K562 (cell line): Measurements from ENCODE around the gene DLAT. TPM values are rescaled to one million over a fixed set of nuclear protein-coding genes. Genes with fewer than 3 reads are reported as not detected.

Experiments used
- CEBPZ ChIP-seq: fragments of 150-350 bp; IDR thresholded peaks from 2 replicates; pipeline ENCODE4 v1.6.1; 2014; ENCODE audit warnings: low read depth, mild to moderate bottlenecking, low read length, borderline replicate concordance
- HMBOX1 ChIP-seq: sonication (generic); IDR thresholded peaks from 2 replicates; pipeline ENCODE4 v1.6.1; 2016
- KAT8 ChIP-seq: fragments of 450-650 bp; IDR thresholded peaks from 2 replicates; pipeline ENCODE4 v1.6.1; 2016; ENCODE audit warnings: low read depth, mild to moderate bottlenecking
- MCM7 ChIP-seq, 2 experiments: fragments of 450-650 bp; IDR thresholded peaks; 2 replicates each; pipeline ENCODE4 v1.6.1; 2016 to 2018
- MYC ChIP-seq, 2 experiments: fragments of 250-450 bp in 1 of 2; sonication (Bioruptor Pico) in 1 of 2; IDR thresholded peaks; 2 replicates each; pipeline versions ENCODE4 v1.5.1 to v1.6.1; 2012 to 2021; ENCODE audit warnings: low read depth in 2 of 2, borderline replicate concordance in 1 of 2, improper control_type of control experiment in 1 of 2, low read length in 1 of 2, mild to moderate bottlenecking in 1 of 2, moderate library complexity in 1 of 2
- NFE2L1 ChIP-seq: fragments of 450-650 bp; IDR thresholded peaks from 2 replicates; pipeline ENCODE4 v1.6.1; 2016; ENCODE audit warnings: missing genetic modification characterization, low read depth, mild to moderate bottlenecking, missing compliant biosample characterization, moderate library complexity, borderline replicate concordance
- NRF1 ChIP-seq, 2 experiments: fragments of 450-650 bp; IDR thresholded peaks in 1 of 2; conservative IDR thresholded peaks in 1 of 2; 2 replicates each; pipeline ENCODE4 v1.6.1; 2014; ENCODE audit warnings: mild to moderate bottlenecking in 2 of 2
- RBM22 ChIP-seq: fragments of 200-400 bp; formaldehyde crosslinking; IDR thresholded peaks from 2 replicates; pipeline ENCODE4 v1.6.1; 2018; ENCODE audit warnings: low read length, low read depth; ENCODE audit not compliant: poor library complexity, severe bottlenecking
- RCOR1 ChIP-seq, 2 experiments: IDR thresholded peaks; 2 replicates each; pipeline ENCODE4 v1.6.1; 2012; ENCODE audit warnings: low read depth in 2 of 2, low read length in 2 of 2, borderline replicate concordance in 1 of 2, improper control_type of control experiment in 1 of 2
- SIN3A ChIP-seq, 2 experiments: fragments of 150-350 bp in 1 of 2; IDR thresholded peaks; 2 replicates each; pipeline ENCODE4 v1.6.1; 2011 to 2016; ENCODE audit warnings: borderline replicate concordance in 2 of 2, low read depth in 2 of 2, low read length in 2 of 2, mild to moderate bottlenecking in 2 of 2, moderate library complexity in 2 of 2; ENCODE audit not compliant: control insufficient read depth in 1 of 2
- SRSF7 ChIP-seq: fragments of 200-400 bp; formaldehyde crosslinking; optimal IDR thresholded peaks from 2 replicates; pipeline ENCODE3; 2017; ENCODE audit warnings: mild to moderate bottlenecking, low read depth, low read length
- ZBTB17 ChIP-seq: fragments of 450-650 bp; formaldehyde crosslinking; IDR thresholded peaks from 2 replicates; pipeline ENCODE4 v1.4.0; 2020; ENCODE audit warnings: mild to moderate bottlenecking
- ZBTB26 ChIP-seq: fragments of 450-650 bp; formaldehyde crosslinking; IDR thresholded peaks from 2 replicates; pipeline ENCODE4 v1.4.0; 2022; ENCODE audit warnings: missing genetic modification characterization
- ZNF696 ChIP-seq: fragments of 250-450 bp; sonication (Bioruptor Pico); conservative IDR thresholded peaks from 2 replicates; pipeline ENCODE4 v1.4.0; 2020; ENCODE audit warnings: mild to moderate bottlenecking, moderate library complexity
- ZNF740 ChIP-seq, 3 experiments: fragments of 200-800 bp in 1 of 3; sonication (Bioruptor generic) in 1 of 3; sonication (generic) in 1 of 3; formaldehyde crosslinking in 1 of 3; IDR thresholded peaks; 2 replicates each; pipeline versions ENCODE4 v1.6.1 to v1.8.0; 2016 to 2022; ENCODE audit warnings: mild to moderate bottlenecking in 2 of 3, missing compliant biosample characterization in 2 of 3, missing genetic modification characterization in 2 of 3, missing genetic modification reagents in 1 of 3
- polyA plus RNA-seq, 8 experiments: library from polyadenylated mRNA; depleted of rRNA in 4 of 8; stranded (reverse) in 5 of 8; unstranded in 3 of 8; fragments of >200 nt; fragmentation: Nextera tagmentation in 2 of 8; fragmentation: Illumina TruSeq in 1 of 8; extraction: Ambion mirVana in 2 of 8; extraction: Trizol in 1 of 8; gene quantifications; 2 replicates each; pipeline versions ENCODE4 v1.2.1 to v1.2.3, GENCODE V29; 2011 to 2014; ENCODE audit warnings: inconsistent platforms in 1 of 8, missing spikeins in 1 of 8
- total RNA-seq, 7 experiments: library from RNA; depleted of rRNA in 6 of 7; stranded (reverse); fragments of >200 nt in 6 of 7; fragmentation: Illumina TruSeq in 2 of 7; extraction: Trizol in 2 of 7; gene quantifications; 2 replicates each; pipeline versions ENCODE4 v1.2.1 to v1.2.3, GENCODE V29; 2011 to 2021; ENCODE audit warnings: low replicate concordance in 1 of 7

Gene DLAT
- total and polyA plus RNA-seq, 9 of the 15 experiments (the other 6 are each of a cell fraction or from before 2014, with no cell fraction given) = 41.7 to 152 (median 105) TPM

GRCh38 chr11:112085822-112086421 lies 60.7 kb downstream of the DLAT start (continued):
- TF ChIP-seq ZBTB26 (CRISPR knock-in tag) = no peak
- TF ChIP-seq RCOR1 (IDR thresholded peaks at IDR 0.05; ENCODE audit: borderline replicate concordance in 1 of 2, low read depth in 2 of 2, low read length in 2 of 2) = no peak
- peak; percentile 82 for TF ChIP-seq HMBOX1
- TF ChIP-seq MYC (IDR thresholded peaks at IDR 0.05; ENCODE audit: low read depth, low read length) = peak; percentile 72; the same call in 1 of the 2 replicates
- peak; percentile 72; the same call in 1 of the 2 replicates for TF ChIP-seq MYC (CRISPR knock-in tag; IDR thresholded peaks at IDR 0.05; ENCODE audit: borderline replicate concordance, low read depth)
- no peak for TF ChIP-seq ZNF696 (CRISPR knock-in tag)
- no peak for TF ChIP-seq NFE2L1 (tag)
- no peak for TF ChIP-seq CEBPZ
- TF ChIP-seq RBM22 = no peak
- TF ChIP-seq NRF1 (conservative IDR thresholded peaks at IDR 0.05 in 1 of 2, IDR thresholded peaks at IDR 0.05 in 1 of 2) = no peak
- no peak for TF ChIP-seq KAT8
- TF ChIP-seq MCM7 (IDR thresholded peaks at IDR 0.05) = no peak
- TF ChIP-seq SIN3A (IDR thresholded peaks at IDR 0.05; ENCODE audit: borderline replicate concordance in 2 of 2, control insufficient read depth in 1 of 2, low read depth in 2 of 2, low read length in 2 of 2) = peak; percentile 53 to 56; a peak in 1 of 4 replicates
- peak; percentile 15; the same call in 1 of the 2 replicates for TF ChIP-seq ZNF740 (CRISPR knock-in tag; IDR thresholded peaks at IDR 0.05)
- TF ChIP-seq ZNF740 (tag; IDR thresholded peaks at IDR 0.05) = no peak
- TF ChIP-seq SRSF7 = no peak
- 0 out of 2 replicates have a peak, but pooled peaks have one; percentile 16 for TF ChIP-seq ZBTB17 (CRISPR knock-in tag)
